Naive B cell (primary cell): Measurements from ENCODE around the gene CHST15. TPM values are rescaled to one million over a fixed set of nuclear protein-coding genes. Genes with fewer than 3 reads are reported as not detected.
A peak's percentile ranks its signal among the peaks of the same experiment; 100 is the strongest.

Source experiments
- ATAC-seq, 2 donors: fragments of 150-1000 bp; cut with Tn5 transposase; 2 replicates each; pipeline ENCODE4 v1.10.0; 2021; ENCODE audit warnings: low read depth in 2 of 2, mild to moderate bottlenecking in 2 of 2, moderate library complexity in 2 of 2
- DNase-seq: peaks from one replicate; pipeline ENCODE4 v3.0.0; 2022
- H3K27ac Mint-ChIP-seq, 6 donors: one replicate each; pipeline ENCODE4 v1.8.0; 2020 to 2022; ENCODE audit warnings: mild to moderate bottlenecking in 6 of 6, mixed read lengths in 6 of 6, moderate library complexity in 5 of 6, inconsistent platforms in 2 of 6
- H3K27me3 Mint-ChIP-seq, 3 donors: one replicate each; pipeline ENCODE4 v1.8.0; 2021 to 2022; ENCODE audit warnings: mixed read lengths in 3 of 3, mild to moderate bottlenecking in 1 of 3
- H3K36me3 Mint-ChIP-seq, 2 donors: one replicate each; pipeline ENCODE4 v1.8.0; 2020 to 2022; ENCODE audit warnings: mixed read lengths in 2 of 2, inconsistent platforms in 1 of 2, mild to moderate bottlenecking in 1 of 2
- H3K4me1 Mint-ChIP-seq, 3 donors: one replicate each; pipeline ENCODE4 v1.8.0; 2020 to 2022; ENCODE audit warnings: mixed read lengths in 3 of 3, inconsistent platforms in 1 of 3, mild to moderate bottlenecking in 1 of 3, moderate library complexity in 1 of 3
- H3K4me3 Mint-ChIP-seq, 8 donors: one replicate each; pipeline ENCODE4 v1.8.0; 2020 to 2022; ENCODE audit warnings: mild to moderate bottlenecking in 8 of 8, mixed read lengths in 8 of 8, moderate library complexity in 8 of 8, inconsistent platforms in 2 of 8
- H3K9me3 Mint-ChIP-seq, 7 donors: one replicate each; pipeline ENCODE4 v1.8.0; 2020 to 2022; ENCODE audit warnings: mixed read lengths in 7 of 7, mild to moderate bottlenecking in 5 of 7, inconsistent platforms in 2 of 7, moderate library complexity in 1 of 7
- polyA plus RNA-seq, 6 donors: library from polyadenylated mRNA; unstranded; fragments of 300-500 nt; fragmentation: Illumina TruSeq; gene quantifications; one replicate each; pipeline ENCODE4 v1.2.3, GENCODE V29; 2021; ENCODE audit warnings: low read depth in 6 of 6

The CHST15 gene
- polyA plus RNA-seq, 6 donors from 2014 or later: 13.4 to 19.5 (median 17.0) TPM

GRCh38 chr10:124119216-124119615 is 25.8 kb upstream of the CHST15 start:
- Mint-ChIP-seq H3K4me3 (peak overlapping the region in 1 of 8 donors; percentile 8), H3K36me3 (no peaks in the 10 kb centered on the region), H3K4me1 (peaks cover 31 to 39% (median 36%) of the 10 kb centered on the region in 3 donors), H3K9me3 (peaks cover 0 to 2% (median 0%) of the 10 kb centered on the region in 7 donors), H3K27ac (peak overlapping the region in 2 of 6 donors; percentile 70 to 91), H3K27me3 (no peaks in the 10 kb centered on the region)
- ATAC-seq: no peak
- DNase-seq: no peak

GRCh38 chr10:124117833-124118232 is 24.4 kb upstream of the CHST15 start:
- peak overlapping the region in 2 of 6 donors; percentile 22 to 91 for H3K27ac Mint-ChIP-seq

DNA sequence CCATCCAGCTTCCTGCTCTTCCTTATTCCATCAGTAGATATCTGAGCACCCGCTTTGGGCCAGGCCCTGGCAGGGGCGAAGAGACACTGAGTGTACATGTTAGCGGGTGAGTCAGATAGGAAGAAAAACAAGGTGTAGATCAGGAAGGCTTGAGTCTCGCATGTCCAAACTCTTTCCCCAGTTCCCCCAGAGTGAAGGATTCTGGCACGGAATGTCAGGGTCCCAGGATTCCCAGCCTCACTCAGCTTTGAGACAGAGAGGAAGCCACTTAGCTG is 24.1 kb upstream of the CHST15 start:
- Mint-ChIP-seq H3K36me3 (no peaks in the 10 kb centered on the region), H3K4me1 (peaks cover 25 to 40% (median 33%) of the 10 kb centered on the region in 3 donors), H3K27ac (peak overlapping the region in 2 of 6 donors; percentile 44 to 71), H3K4me3 (peak overlapping the region in 1 of 8 donors; percentile 78), H3K9me3 (peaks cover 0 to 5% (median 0%) of the 10 kb centered on the region in 7 donors), H3K27me3 (no peaks in the 10 kb centered on the region)
- DNase-seq (no peak), ATAC-seq (no peak)

More at GRCh38 chr10:124117833-124118232, 24.4 kb upstream of the CHST15 start:
- Mint-ChIP-seq H3K9me3 (peaks cover 0 to 5% (median 0%) of the 10 kb centered on the region in 7 donors), H3K36me3 (no peaks in the 10 kb centered on the region), H3K4me1 (peaks cover 27 to 36% (median 33%) of the 10 kb centered on the region in 3 donors), H3K4me3 (peak overlapping the region in 1 of 8 donors; percentile 69), H3K27me3 (no peaks in the 10 kb centered on the region)
- DNase-seq (no peak), ATAC-seq (no peak)

GRCh38 chr10:124116771-124117510 is 23.5 kb upstream of the CHST15 start:
- H3K4me3 Mint-ChIP-seq: peak overlapping the region in 4 of 8 donors; percentile 16 to 78 (median 44)
- H3K4me1 Mint-ChIP-seq: peaks cover 25 to 40% (median 31%) of the 10 kb centered on the region in 3 donors
- peaks cover 0 to 5% (median 0%) of the 10 kb centered on the region in 7 donors for H3K9me3 Mint-ChIP-seq
- H3K27me3 Mint-ChIP-seq: no peaks in the 10 kb centered on the region
- no peak for DNase-seq
- peak overlapping the region in 3 of 6 donors; percentile 66 to 88 (median 71) for H3K27ac Mint-ChIP-seq
- no peaks in the 10 kb centered on the region for H3K36me3 Mint-ChIP-seq
- no peak for ATAC-seq

GRCh38 chr10:124114696-124115095 is 21.3 kb upstream of the CHST15 start:
- H3K36me3 Mint-ChIP-seq: no peaks in the 10 kb centered on the region
- no peak for DNase-seq
- no peaks in the 10 kb centered on the region for H3K27me3 Mint-ChIP-seq
- H3K9me3 Mint-ChIP-seq: peaks cover 0 to 5% (median 0%) of the 10 kb centered on the region in 7 donors
- H3K4me1 Mint-ChIP-seq: peaks cover 41 to 55% (median 42%) of the 10 kb centered on the region in 3 donors
- ATAC-seq: no peak
- peak overlapping the region in 1 of 6 donors; percentile 3 for H3K27ac Mint-ChIP-seq
- no peak overlapping the region for H3K4me3 Mint-ChIP-seq

DNA sequence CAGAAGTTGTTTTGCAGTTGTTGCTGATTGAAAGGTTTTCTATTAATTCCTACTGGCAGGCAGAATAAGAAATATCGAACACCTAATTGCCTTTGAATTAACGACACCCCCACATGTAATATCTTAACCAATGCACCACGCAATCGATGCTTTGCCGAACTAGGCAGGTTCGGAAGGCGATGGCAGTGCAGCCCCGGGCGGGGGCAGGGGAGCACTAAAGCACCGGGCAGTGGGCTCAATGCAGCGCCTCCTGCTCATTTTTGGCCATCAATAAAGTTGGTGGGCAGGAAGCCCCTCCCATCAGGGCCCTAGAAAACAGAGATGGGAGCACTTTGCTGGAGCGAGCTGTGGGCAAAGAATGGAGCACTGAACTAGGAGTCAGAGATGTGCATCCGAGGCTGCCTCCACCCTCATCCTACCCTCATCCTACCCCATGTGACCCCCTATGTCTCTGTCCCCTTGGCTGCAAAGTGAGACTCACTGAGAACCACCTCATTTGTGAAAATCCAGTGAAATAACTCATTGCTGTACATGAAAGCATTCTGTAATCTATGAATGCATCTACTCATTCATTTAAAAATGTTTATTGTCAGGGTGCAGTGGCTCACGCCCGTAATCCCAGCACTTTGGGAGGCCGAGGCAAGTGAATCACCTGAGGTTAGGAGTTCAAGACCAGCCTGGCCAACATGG is 19.6 kb upstream of the CHST15 start:
- H3K27me3 Mint-ChIP-seq: no peaks in the 10 kb centered on the region
- DNase-seq (no peak), ATAC-seq (no peak)
- H3K27ac Mint-ChIP-seq: no peak overlapping the region
- H3K9me3 Mint-ChIP-seq: peaks cover 0 to 5% (median 0%) of the 10 kb centered on the region in 7 donors
- H3K36me3 Mint-ChIP-seq: no peaks in the 10 kb centered on the region
- H3K4me1 Mint-ChIP-seq: peaks cover 51 to 62% (median 51%) of the 10 kb centered on the region in 3 donors
- H3K4me3 Mint-ChIP-seq: no peak overlapping the region

DNA sequence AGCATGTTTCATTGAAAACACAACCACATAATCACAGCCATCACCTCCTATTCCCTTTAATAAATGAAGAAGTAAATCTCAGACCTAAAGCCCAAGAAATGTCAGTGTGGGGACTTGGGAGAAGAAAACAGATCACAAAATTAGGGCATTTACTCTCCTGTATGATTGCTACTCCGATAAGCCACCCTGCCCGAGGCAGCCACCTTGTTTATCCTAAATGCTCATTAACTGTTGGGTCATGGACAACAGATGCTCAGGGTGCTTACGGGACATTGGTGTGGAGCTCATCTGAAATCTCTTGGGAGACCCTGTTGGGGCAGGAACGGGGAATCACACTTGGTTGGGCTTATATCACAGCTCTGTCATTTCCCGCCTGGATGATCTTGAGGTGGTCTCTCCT is 17.5 kb upstream of the CHST15 start:
- ATAC-seq (no peak), DNase-seq (no peak)
- no peaks in the 10 kb centered on the region for H3K27me3 Mint-ChIP-seq
- H3K4me3 Mint-ChIP-seq: peak overlapping the region in 4 of 8 donors; percentile 19 to 77 (median 42)
- H3K4me1 Mint-ChIP-seq: peaks cover 55 to 63% (median 59%) of the 10 kb centered on the region in 3 donors
- peak overlapping the region in 1 of 6 donors; percentile 69 for H3K27ac Mint-ChIP-seq
- peaks cover 0 to 5% (median 0%) of the 10 kb centered on the region in 7 donors for H3K9me3 Mint-ChIP-seq
- H3K36me3 Mint-ChIP-seq: no peaks in the 10 kb centered on the region

GRCh38 chr10:124109261-124109660 is 15.9 kb upstream of the CHST15 start:
- no peak for ATAC-seq
- no peak overlapping the region for H3K27ac Mint-ChIP-seq
- peaks cover 0 to 3% of the 10 kb centered on the region in 2 donors for H3K36me3 Mint-ChIP-seq
- peaks cover 0 to 5% (median under 1%) of the 10 kb centered on the region in 7 donors for H3K9me3 Mint-ChIP-seq
- no peak overlapping the region for H3K4me3 Mint-ChIP-seq
- DNase-seq: no peak
- H3K4me1 Mint-ChIP-seq: peaks cover 66 to 77% (median 71%) of the 10 kb centered on the region in 3 donors
- H3K27me3 Mint-ChIP-seq: no peaks in the 10 kb centered on the region

DNA sequence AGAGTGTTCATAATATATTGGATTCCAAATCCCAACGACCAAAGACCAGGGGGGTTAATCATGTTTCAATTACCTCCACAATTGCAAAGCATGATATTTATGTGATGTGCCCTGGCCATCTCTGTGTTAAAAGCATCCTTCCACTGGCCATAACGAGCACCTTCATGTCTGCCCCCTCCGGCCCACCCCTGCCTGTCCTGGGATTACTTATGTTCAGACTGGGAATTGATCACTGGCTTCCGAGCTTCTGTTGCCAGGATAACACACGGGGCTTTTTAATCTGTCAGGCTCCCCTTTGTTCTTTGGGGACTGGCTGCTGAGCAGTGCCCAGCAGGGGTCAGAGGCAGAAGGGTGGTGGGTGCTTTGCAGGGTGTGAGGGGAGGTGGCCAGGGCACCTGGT is 13.7 kb upstream of the CHST15 start:
- Mint-ChIP-seq H3K27ac (peak overlapping the region; percentile 70 to 95 (median 86)), H3K4me3 (peak overlapping the region; percentile 13 to 88 (median 79)), H3K9me3 (peaks cover 0 to 7% (median 3%) of the 10 kb centered on the region in 7 donors), H3K36me3 (peaks cover 0 to 8% of the 10 kb centered on the region in 2 donors), H3K27me3 (no peaks in the 10 kb centered on the region), H3K4me1 (peaks cover 66 to 83% (median 78%) of the 10 kb centered on the region in 3 donors)
- DNase-seq (no peak), ATAC-seq (no peak)

GRCh38 chr10:124106241-124106879 is 13.0 kb upstream of the CHST15 start:
- H3K9me3 Mint-ChIP-seq: peaks cover 0 to 7% (median 3%) of the 10 kb centered on the region in 7 donors
- peaks cover 65 to 83% (median 71%) of the 10 kb centered on the region in 3 donors for H3K4me1 Mint-ChIP-seq
- no peaks in the 10 kb centered on the region for H3K27me3 Mint-ChIP-seq
- H3K27ac Mint-ChIP-seq: peak overlapping the region; percentile 81 to 95 (median 91)
- ATAC-seq (peak; percentile 81 to 91), DNase-seq (peak; percentile 51)
- H3K36me3 Mint-ChIP-seq: peaks cover 0 to 8% of the 10 kb centered on the region in 2 donors
- peak overlapping the region; percentile 13 to 88 (median 83) for H3K4me3 Mint-ChIP-seq

- Mint-ChIP-seq H3K27me3 (no peaks in the 10 kb centered on the region), H3K27ac (peak overlapping the region in 3 of 6 donors; percentile 60 to 95 (median 89)), H3K9me3 (peaks cover 0 to 14% (median 8%) of the 10 kb centered on the region in 7 donors), H3K4me1 (peaks cover 61 to 83% (median 67%) of the 10 kb centered on the region in 3 donors), H3K36me3 (peaks cover 0 to 8% of the 10 kb centered on the region in 2 donors), H3K4me3 (peak overlapping the region in 6 of 8 donors; percentile 15 to 88 (median 84))
- no peak for DNase-seq
- ATAC-seq: no peak
Measured at GRCh38 chr10:124105594-124105993, 12.2 kb upstream of the CHST15 start.

DNA sequence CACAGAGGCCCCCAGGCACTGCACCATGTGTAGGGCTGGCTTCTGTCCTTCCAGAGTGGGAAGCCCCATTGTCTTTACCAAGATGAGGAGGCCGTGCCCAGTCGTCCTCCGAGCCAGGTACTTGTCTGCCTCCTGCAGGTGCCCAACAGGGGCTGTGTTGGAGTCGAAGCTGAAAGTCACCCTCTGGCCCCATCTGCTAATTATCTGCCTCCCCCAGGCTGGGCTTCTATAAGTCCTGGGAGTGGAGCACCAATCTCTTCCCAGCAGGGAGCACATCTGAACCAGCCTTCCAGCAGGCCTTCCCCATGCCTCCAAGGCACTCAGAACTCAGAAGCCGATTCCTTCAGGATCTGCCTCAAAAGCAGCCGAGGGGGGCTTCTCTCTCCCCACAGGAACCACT is 11.6 kb upstream of the CHST15 start:
- Mint-ChIP-seq H3K4me1 (peaks cover 59 to 82% (median 67%) of the 10 kb centered on the region in 3 donors), H3K4me3 (peak overlapping the region in 4 of 8 donors; percentile 57 to 88 (median 84)), H3K36me3 (peaks cover 0 to 8% of the 10 kb centered on the region in 2 donors), H3K27me3 (no peaks in the 10 kb centered on the region), H3K9me3 (peaks cover 1 to 15% (median 9%) of the 10 kb centered on the region in 7 donors), H3K27ac (no peak overlapping the region)
- DNase-seq (no peak), ATAC-seq (no peak)
